Right lobe of liver (tissue), 6 donors: ENCODE data around the gene GCC1. TPM values are rescaled to one million over a fixed set of nuclear protein-coding genes. Genes with fewer than 3 reads are reported as not detected.
"Not testable (repeated sequence)": the region's sequence is repeated elsewhere in the genome, so short reads cannot be mapped to it uniquely, and the experiment has no call there.

ENCODE experiments used
- ATAC-seq, 4 donors: fragments of 200-7000 bp; cut with Tn5 transposase; one replicate each; pipeline ENCODE4 v1.9.1; 2020; ENCODE audit warnings: mild to moderate bottlenecking in 4 of 4, moderate library complexity in 4 of 4
- DNase-seq, 3 donors: peaks; one replicate each; pipeline ENCODE4 v3.0.0-alpha.2; 2020
- H3K27ac ChIP-seq, 3 donors: fragments of 200-600 bp; one replicate each; pipeline ENCODE4 v1.8.0; 2022
- H3K27me3 ChIP-seq, 2 donors: fragments of 200-600 bp; one replicate each; pipeline ENCODE4 v1.8.0; 2022
- H3K36me3 ChIP-seq, 4 donors: fragments of 200-600 bp; sonication (generic) in 1 of 4; one replicate each; pipeline versions ENCODE4 v1.5.1 to v1.8.0; 2017 to 2022; ENCODE audit warnings: control low read depth in 1 of 4
- H3K4me1 ChIP-seq, 4 donors: fragments of 200-600 bp; sonication (generic) in 1 of 4; one replicate each; pipeline versions ENCODE4 v1.5.1 to v1.8.0; 2017 to 2022; ENCODE audit warnings: control low read depth in 1 of 4
- H3K4me3 ChIP-seq, 3 donors: fragments of 200-600 bp; one replicate each; pipeline ENCODE4 v1.8.0; 2022
- H3K9me3 ChIP-seq, 4 donors: fragments of 200-600 bp; sonication (generic) in 1 of 4; one replicate each; pipeline versions ENCODE4 v1.5.1 to v1.8.0; 2017 to 2022; ENCODE audit warnings: control low read depth in 1 of 4
- CTCF ChIP-seq, 4 donors: fragments of 200-600 bp in 3 of 4; fragments of 450-650 bp in 1 of 4; IDR thresholded peaks; one replicate each; pipeline versions ENCODE4 v1.5.1 to v1.8.0; 2016 to 2022; ENCODE audit warnings: antibody characterized with exemption in 4 of 4, mild to moderate bottlenecking in 2 of 4
- POLR2A ChIP-seq: fragments of 450-650 bp; IDR thresholded peaks from one replicate; pipeline ENCODE4 v1.6.1; 2017; ENCODE audit warnings: antibody characterized with exemption, mild to moderate bottlenecking
- WGBS: methylation state at CpG from one replicate; pipeline ENCODE4 v1.1.6; 2018; ENCODE audit warnings: low coverage, low lambda C conversion rate; ENCODE audit not compliant: insufficient coverage; ENCODE audit errors: missing lambda C conversion rate; 5-methylcytosine and 5-hydroxymethylcytosine counted together
- intact Hi-C, 2 donors: fragments of 100-400 bp; cut with DNase I; formaldehyde crosslinking; loops; one replicate each; pipeline versions ENCODE4 v1.11.2 to v1.14.1; 2022
- total RNA-seq, 6 experiments: library from RNA; depleted of rRNA in 2 of 6; stranded (reverse); fragments of >200 nt in 2 of 6; fragmentation: NEBNext Ultra II Directional in 3 of 6; extraction: Animal tissue kit (Norgen Biotek cat#: 25700) in 3 of 6; gene quantifications; one replicate each; pipeline versions ENCODE4 v1.1.0 to v1.2.4, GENCODE V29; 2016 to 2023
- donor health status: DM: no; HTN: yes; CAD: no.
- donor health status: DM: no; HTN: no; CAD: no.
- donor health status: DM: no; HTN: no; CAD: no.
- donor health status: DM: no; HTN: yes; CAD: no.
- donor health status: DM: no; HTN: yes; CAD: no.

GCC1 gene
- total RNA-seq, 6 experiments from 2014 or later: 9.4 to 11.7 (median 10.0) TPM

GRCh38 chr7:127571741-127572505, 13.5 kb downstream of the GCC1 start:
- intact Hi-C loops: no loop called here
- ATAC-seq (no peak), DNase-seq (no peak)
- TF ChIP-seq CTCF (IDR thresholded peaks at IDR 0.05) (no peak), POLR2A (no peak)
- 64% methylated on average over 1 of the region's 3 CpGs for WGBS
- H3K9me3 ChIP-seq: no peaks in the 10 kb centered on the region
- no peak overlapping the region for H3K27ac ChIP-seq
- H3K4me3 ChIP-seq: no peak overlapping the region
- no peaks in the 10 kb centered on the region for H3K36me3 ChIP-seq
- no peaks in the 10 kb centered on the region for H3K4me1 ChIP-seq
- H3K27me3 ChIP-seq: no peaks in the 10 kb centered on the region

- H3K4me3 ChIP-seq, H3K27me3 ChIP-seq, H3K36me3 ChIP-seq, H3K27ac ChIP-seq, intact Hi-C loops, H3K9me3 ChIP-seq, DNase-seq, H3K4me1 ChIP-seq, ATAC-seq: not testable (repeated sequence)
- no CpG with 5 or more reads among the region's 3 CpGs for WGBS
Observed at GRCh38 chr7:127568034-127568433, 17.4 kb downstream of the GCC1 start.

- Histone ChIP-seq H3K27me3 (no peaks in the 10 kb centered on the region), H3K4me1 (no peaks in the 10 kb centered on the region), H3K9me3 (no peaks in the 10 kb centered on the region), H3K27ac (no peak overlapping the region), H3K4me3 (no peak overlapping the region), H3K36me3 (no peaks in the 10 kb centered on the region)
- WGBS: 87% methylated on average over 3 of the region's 3 CpGs
- no peak for ATAC-seq
- no peak for DNase-seq
- no peak for TF ChIP-seq POLR2A
- TF ChIP-seq CTCF (IDR thresholded peaks at IDR 0.05): no peak
- intact Hi-C loops: no loop called here
Observed at GRCh38 chr7:127566242-127566641, 19.2 kb downstream of the GCC1 start.

GRCh38 chr7:127557803-127558202, 27.6 kb downstream of the GCC1 start:
- TF ChIP-seq POLR2A (no peak), CTCF (IDR thresholded peaks at IDR 0.05) (peak; percentile 17 to 36 (median 30))
- H3K4me1 ChIP-seq: no peaks in the 10 kb centered on the region
- no peaks in the 10 kb centered on the region for H3K27me3 ChIP-seq
- H3K36me3 ChIP-seq: no peaks in the 10 kb centered on the region
- intact Hi-C loops: no loop called here
- 75% methylated on average over 2 of the region's 2 CpGs for WGBS
- no peak overlapping the region for H3K4me3 ChIP-seq
- ATAC-seq: peak; percentile 30 to 58 (median 45)
- H3K27ac ChIP-seq: no peak overlapping the region
- DNase-seq: no peak
- H3K9me3 ChIP-seq: no peaks in the 10 kb centered on the region

- no peak for TF ChIP-seq CTCF (IDR thresholded peaks at IDR 0.05)
- TF ChIP-seq POLR2A: no peak
- WGBS: 83% methylated on average over 2 of the region's 2 CpGs
- ATAC-seq (no peak), DNase-seq (no peak)
- Histone ChIP-seq H3K27me3 (no peaks in the 10 kb centered on the region), H3K4me1 (no peaks in the 10 kb centered on the region), H3K9me3 (no peaks in the 10 kb centered on the region), H3K4me3 (no peak overlapping the region), H3K36me3 (no peaks in the 10 kb centered on the region), H3K27ac (no peak overlapping the region)
- intact Hi-C loops: no loop called here
Observed at GRCh38 chr7:127556404-127556803, 29.0 kb downstream of the GCC1 start.
